ENCODE data around the gene IFIT3. TPM values are rescaled to one million over a fixed set of nuclear protein-coding genes. Genes with fewer than 3 reads are reported as not detected.

IFIT3 gene
- total RNA-seq, result 5.9 and 7.2 TPM in 2 replicates

DNA sequence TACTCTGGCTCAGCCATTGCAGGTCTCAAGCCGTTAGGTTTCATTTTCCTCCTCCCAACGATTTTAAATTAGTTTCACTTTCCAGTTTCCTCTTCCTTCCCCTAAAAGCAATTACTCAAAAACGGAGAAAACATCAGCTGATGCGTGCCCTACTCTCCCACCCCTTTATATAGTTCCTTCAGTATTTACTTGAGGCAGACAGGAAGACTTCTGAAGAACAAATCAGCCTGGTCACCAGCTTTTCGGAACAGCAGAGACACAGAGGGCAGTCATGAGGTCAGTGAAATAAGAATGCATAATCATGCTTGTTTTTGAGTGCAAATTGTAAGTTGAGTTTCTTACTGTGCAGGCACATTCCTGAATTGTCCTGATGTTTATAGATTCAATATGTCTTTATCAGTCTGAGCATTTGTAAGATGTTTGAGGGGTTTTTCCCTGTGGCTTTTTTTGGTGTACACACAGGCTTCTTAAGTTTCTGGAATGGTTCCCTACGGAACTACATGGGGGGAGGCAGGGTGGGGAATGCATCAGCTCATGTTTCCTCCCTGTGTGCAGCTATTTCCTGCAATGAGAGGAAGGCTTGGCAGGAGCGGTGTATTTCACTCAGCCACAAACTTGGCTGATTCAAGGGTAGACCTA, at the start of gene IFIT3:
TSS of gene IFIT3 (plus strand) at position 195 of the 639 bp plus-strand sequence. CDS start at position 272, 77 bp downstream.

GRCh38 chr10:89301721-89302445, 25.9 kb upstream of the IFIT3 start, which contains the start of gene IFIT2:
Gene IFIT2 (plus strand): TSS chr10:89302046. CDS start chr10:89302124, 78 bp downstream.

GRCh38 chr10:89377705-89378637, 50.2 kb downstream of the IFIT3 start, which contains the start of gene IFIT1B:
Gene IFIT1B (plus strand): TSS chr10:89378056. CDS start chr10:89378136, 80 bp downstream.

Other genes starting within 250 kb of the IFIT3 start
- gene CH25H, start 120.7 kb upstream of the IFIT3 start, total RNA-seq, result not detected in 2 replicates
- 64.1 and 98.9 TPM in 2 replicates for gene LIPA, start 76.2 kb upstream of the IFIT3 start, total RNA-seq
- gene IFIT2, start 26.0 kb upstream of the IFIT3 start, total RNA-seq, result 1.9 and 2.4 TPM in 2 replicates
- gene IFIT1B, start 50.1 kb downstream of the IFIT3 start, total RNA-seq, result not detected in 2 replicates
- 2.8 and 4.8 TPM in 2 replicates for gene IFIT1, start 64.6 kb downstream of the IFIT3 start, total RNA-seq
- 18.4 and 19.7 TPM in 2 replicates for gene IFIT5, start 86.6 kb downstream of the IFIT3 start, total RNA-seq
- 0.14 TPM in 1 of 2 replicates, not detected in the other for gene SLC16A12, start 207.6 kb downstream of the IFIT3 start, total RNA-seq